GM12878 (cell line): ENCODE data around the gene ZNF626. TPM values are rescaled to one million over a fixed set of nuclear protein-coding genes. Genes with fewer than 3 reads are reported as not detected.

ENCODE experiments used
- polyA plus RNA-seq, 11 experiments: library from polyadenylated mRNA; depleted of rRNA in 4 of 11; unstranded in 6 of 11; stranded (reverse) in 5 of 11; fragments of >200 nt; fragmentation: Nextera tagmentation in 4 of 11; fragmentation: Illumina TruSeq in 1 of 11; extraction: Ambion mirVana in 4 of 11; extraction: Trizol in 1 of 11; gene quantifications; 1 replicate in 1 of 11; 2 replicates in 10 of 11; pipeline versions ENCODE4 v1.2.1 to v1.2.3, GENCODE V29; 2011 to 2016; ENCODE audit warnings: inconsistent platforms in 2 of 11, missing spikeins in 2 of 11, low read depth in 1 of 11
- total RNA-seq, 4 experiments: library from RNA; depleted of rRNA in 3 of 4; stranded (reverse); fragments of >200 nt in 3 of 4; fragmentation: Illumina TruSeq in 1 of 4; extraction: Trizol in 1 of 4; gene quantifications; 2 replicates each; pipeline versions ENCODE4 v1.2.1 to v1.2.3, GENCODE V29; 2013 to 2021

ZNF626 gene
- total and polyA plus RNA-seq, 10 of the 15 experiments (the other 5 are each of a cell fraction or from before 2014, with no cell fraction given) = 1.2 to 3.7 (median 1.9) TPM

Other genes with a start within 250 kb of the ZNF626 start
- 6.6 and 6.9 TPM in 2 replicates for gene ZNF737, start 95.8 kb downstream of the ZNF626 start, total RNA-seq (2014; rRNA removed)
- 7.9 and 8.9 TPM in 2 replicates for gene ZNF737, start 95.8 kb downstream of the ZNF626 start, total RNA-seq (2014; rRNA removed; fragmentation: Illumina TruSeq; extraction: Trizol)
- 3.7 and 4.7 TPM in 2 replicates for gene ZNF737, start 95.8 kb downstream of the ZNF626 start, total RNA-seq (2021)
- gene ZNF737, start 95.8 kb downstream of the ZNF626 start, polyA plus RNA-seq (2011; rRNA removed) = 6.3 and 8.6 TPM in 2 replicates
- 5.2 and 7.9 TPM in 2 replicates for gene ZNF737, start 95.8 kb downstream of the ZNF626 start, polyA plus RNA-seq (2014; fragmentation: Illumina TruSeq; extraction: Trizol)
- gene ZNF737, start 95.8 kb downstream of the ZNF626 start, polyA plus RNA-seq (2014; fragmentation: Nextera tagmentation; extraction: Ambion mirVana) = under 1 TPM; 0.53 to 0.85 TPM
- 2.5 and 5.5 TPM in 2 replicates for gene ZNF737, start 95.8 kb downstream of the ZNF626 start, polyA plus RNA-seq (2014; rRNA removed)
- gene ZNF737, start 95.8 kb downstream of the ZNF626 start, polyA plus RNA-seq (2016; fragmentation: Nextera tagmentation; extraction: Ambion mirVana) = 1 to 10 TPM; 3.2 to 4.0 TPM
- 7.7 and 8.5 TPM in 2 replicates for gene ZNF66, start 114.7 kb upstream of the ZNF626 start, total RNA-seq (2014; rRNA removed)
- 8.5 and 9.9 TPM in 2 replicates for gene ZNF66, start 114.7 kb upstream of the ZNF626 start, total RNA-seq (2014; rRNA removed; fragmentation: Illumina TruSeq; extraction: Trizol)
- gene ZNF66, start 114.7 kb upstream of the ZNF626 start, total RNA-seq (2021) = 4.3 and 5.8 TPM in 2 replicates
- gene ZNF66, start 114.7 kb upstream of the ZNF626 start, polyA plus RNA-seq (2011; rRNA removed) = 4.9 and 7.7 TPM in 2 replicates
- gene ZNF66, start 114.7 kb upstream of the ZNF626 start, polyA plus RNA-seq (2014; fragmentation: Illumina TruSeq; extraction: Trizol) = 6.4 and 6.5 TPM in 2 replicates
- gene ZNF66, start 114.7 kb upstream of the ZNF626 start, polyA plus RNA-seq (2014; fragmentation: Nextera tagmentation; extraction: Ambion mirVana) = 1 to 10 TPM in 1 of 2 experiments, under 1 TPM in 1; 0.62 to 1.4 TPM
- gene ZNF66, start 114.7 kb upstream of the ZNF626 start, polyA plus RNA-seq (2014; rRNA removed) = 3.2 and 3.4 TPM in 2 replicates
- gene ZNF66, start 114.7 kb upstream of the ZNF626 start, polyA plus RNA-seq (2016; fragmentation: Nextera tagmentation; extraction: Ambion mirVana) = 1 to 10 TPM; 5.3 to 6.0 TPM